Stimulated activated CD8-positive, alpha-beta memory T cell treated with anti-CD3 and anti-CD28 coated beads, Interleukin-2, amount 100 ng/mL, for 1 hour (primary cell): ENCODE results near the gene FBXW10B.
"Not testable (repeated sequence)": the region's sequence is repeated elsewhere in the genome, so short reads cannot be mapped to it uniquely, and the experiment has no call there.

Source experiments
- DNase-seq, 2 donors: peaks; one replicate each; pipeline ENCODE4 v3.0.0-alpha.2; 2020; ENCODE audit warnings: low read depth in 2 of 2

The FBXW10B gene, protein sequence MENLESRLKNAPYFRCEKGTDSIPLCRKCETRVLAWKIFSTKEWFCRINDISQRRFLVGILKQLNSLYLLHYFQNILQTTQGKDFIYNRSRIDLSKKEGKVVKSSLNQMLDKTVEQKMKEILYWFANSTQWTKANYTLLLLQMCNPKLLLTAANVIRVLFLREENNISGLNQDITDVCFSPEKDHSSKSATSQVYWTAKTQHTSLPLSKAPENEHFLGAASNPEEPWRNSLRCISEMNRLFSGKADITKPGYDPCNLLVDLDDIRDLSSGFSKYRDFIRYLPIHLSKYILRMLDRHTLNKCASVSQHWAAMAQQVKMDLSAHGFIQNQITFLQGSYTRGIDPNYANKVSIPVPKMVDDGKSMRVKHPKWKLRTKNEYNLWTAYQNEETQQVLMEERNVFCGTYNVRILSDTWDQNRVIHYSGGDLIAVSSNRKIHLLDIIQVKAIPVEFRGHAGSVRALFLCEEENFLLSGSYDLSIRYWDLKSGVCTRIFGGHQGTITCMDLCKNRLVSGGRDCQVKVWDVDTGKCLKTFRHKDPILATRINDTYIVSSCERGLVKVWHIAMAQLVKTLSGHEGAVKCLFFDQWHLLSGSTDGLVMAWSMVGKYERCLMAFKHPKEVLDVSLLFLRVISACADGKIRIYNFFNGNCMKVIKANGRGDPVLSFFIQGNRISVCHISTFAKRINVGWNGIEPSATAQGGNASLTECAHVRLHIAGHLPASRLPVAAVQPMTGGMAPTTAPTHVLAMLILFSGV

DNA sequence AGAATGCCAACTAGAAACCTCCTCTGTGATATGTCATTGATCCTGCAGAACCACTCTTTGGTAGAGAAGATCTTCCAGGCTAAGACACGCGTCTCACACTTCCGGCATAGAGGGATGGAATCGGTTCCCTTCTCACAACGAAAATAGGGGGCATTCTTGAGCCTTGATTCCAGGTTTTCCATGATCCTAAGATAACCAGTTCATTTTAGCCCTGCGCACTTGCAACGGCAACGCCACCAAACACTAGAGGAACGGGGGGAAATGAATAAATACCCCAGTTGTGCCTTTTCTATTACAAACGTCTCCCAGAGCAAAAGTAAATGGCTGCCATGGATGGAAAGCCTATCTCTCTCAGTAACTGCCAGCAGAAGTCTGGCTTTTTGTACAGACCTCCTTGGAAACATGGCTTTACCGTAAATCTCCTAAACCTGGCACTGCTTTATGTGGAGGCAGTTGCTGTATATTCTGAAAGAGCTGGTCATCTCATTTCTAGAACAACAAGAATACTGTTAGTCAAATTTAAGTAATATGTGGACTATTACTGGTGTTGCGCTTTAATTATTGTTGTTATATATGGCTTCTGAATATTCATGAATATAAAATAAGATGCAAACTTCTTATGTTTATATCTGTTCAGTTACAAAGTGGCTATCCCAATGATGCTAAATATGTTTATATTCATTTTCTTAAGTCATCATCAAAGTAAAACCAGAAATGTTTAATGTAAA is at the start of gene FBXW10B:
FBXW10B (minus strand) TSS at position 374 of the 728 bp plus-strand sequence; CDS start at position 182, 192 bp downstream.
- not testable (repeated sequence) for DNase-seq

GRCh38 chr17:15663691-15664090 is 44.2 kb upstream of the FBXW10B start:
- no peak for DNase-seq

DNA sequence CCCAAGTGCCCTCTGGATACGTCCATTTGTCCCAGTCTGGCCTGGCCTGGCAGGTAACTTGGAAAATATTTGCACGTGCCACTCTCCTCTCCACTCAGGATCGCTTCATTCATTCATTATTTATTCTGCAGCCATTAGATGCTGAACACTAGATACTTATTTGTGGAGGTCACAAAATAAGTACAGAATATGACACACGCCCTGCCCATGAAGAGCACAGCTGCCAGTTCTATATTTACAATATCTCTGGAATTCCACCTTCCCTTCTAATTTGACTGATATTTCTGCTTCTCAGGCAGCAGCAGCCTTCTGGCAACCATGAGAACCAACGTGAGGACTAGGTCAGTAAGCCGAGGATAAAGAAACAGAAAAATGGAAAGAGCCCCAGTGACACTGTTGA is 43.7 kb upstream of the FBXW10B start:
- no peak for DNase-seq

DNA sequence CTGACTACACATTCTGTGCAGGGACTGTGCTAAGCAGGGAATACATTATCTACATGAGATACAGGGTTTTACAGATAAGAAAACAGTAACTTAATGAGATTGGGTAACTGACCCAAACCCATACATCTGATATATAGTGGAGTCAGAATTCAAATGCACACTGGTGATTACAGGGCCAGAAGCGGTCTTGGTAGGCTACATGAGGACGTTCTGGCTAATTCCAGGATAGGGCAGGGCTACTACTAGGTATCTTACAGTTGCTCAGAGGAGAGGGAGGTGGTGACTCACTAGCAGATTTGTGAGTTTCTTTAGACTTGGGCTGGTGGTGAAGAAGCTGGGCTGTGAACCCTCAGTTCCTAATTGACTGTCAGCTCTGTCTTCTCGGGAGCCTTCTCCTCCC is 43.2 kb upstream of the FBXW10B start:
- DNase-seq: no peak

DNA sequence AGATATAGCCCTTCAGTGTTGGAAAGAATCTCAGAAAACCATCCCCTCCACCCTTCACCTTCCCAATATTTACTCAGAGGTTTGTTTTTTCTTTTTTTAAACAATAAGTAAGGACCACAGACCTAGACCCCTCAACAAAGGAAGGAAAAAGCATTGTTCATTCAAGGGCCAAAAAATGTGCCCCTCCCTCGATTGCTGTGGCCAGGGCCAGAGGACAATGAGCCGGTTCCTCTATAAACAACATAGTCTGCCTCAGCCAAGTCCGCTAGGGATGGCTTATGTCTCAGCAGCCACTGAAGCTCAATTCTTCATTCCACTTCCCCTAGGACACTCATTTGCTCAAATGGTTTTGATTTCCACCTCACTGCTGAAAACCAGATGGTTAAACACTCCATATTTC is 40.6 kb upstream of the FBXW10B start:
- DNase-seq: no peak

DNA sequence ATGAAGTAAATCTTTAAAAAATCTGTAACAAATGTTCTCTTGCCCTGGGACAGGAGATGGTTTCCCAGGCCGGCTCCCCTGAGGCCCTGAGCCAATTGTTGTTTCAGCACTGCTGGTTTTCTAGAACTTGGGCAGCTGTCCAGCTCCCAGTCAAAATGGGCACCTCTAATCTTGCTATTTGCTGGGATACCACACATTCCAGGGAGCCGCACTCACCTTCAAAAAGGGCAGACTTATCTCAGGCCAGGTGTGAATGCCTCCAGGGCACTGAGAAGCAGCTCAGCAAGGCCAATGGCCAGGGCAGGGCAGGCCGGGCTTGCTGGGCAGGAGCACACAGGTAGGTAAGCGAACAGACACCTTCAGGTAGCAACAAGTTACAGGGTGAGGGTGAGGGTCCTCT is 40.2 kb upstream of the FBXW10B start:
- DNase-seq: no peak

DNA sequence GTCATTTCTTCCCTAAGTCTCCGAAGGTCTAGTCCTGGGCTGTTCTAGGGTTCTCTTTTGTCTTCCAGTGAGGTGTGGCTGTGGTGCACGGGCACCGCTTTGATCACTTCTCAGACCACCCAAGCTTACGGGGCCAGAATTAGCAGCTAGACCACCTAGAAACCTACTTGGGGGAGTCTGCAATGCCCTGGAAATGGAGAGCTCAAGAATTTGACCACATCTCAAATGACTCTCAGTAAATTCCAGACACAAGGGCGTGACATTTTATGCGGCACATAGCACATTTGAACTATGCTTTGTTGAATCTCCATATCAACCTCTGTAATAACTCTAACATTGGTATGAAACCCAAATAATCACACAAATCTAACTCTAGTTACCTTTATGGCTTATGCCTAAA is 39.7 kb upstream of the FBXW10B start:
- no peak for DNase-seq

DNA sequence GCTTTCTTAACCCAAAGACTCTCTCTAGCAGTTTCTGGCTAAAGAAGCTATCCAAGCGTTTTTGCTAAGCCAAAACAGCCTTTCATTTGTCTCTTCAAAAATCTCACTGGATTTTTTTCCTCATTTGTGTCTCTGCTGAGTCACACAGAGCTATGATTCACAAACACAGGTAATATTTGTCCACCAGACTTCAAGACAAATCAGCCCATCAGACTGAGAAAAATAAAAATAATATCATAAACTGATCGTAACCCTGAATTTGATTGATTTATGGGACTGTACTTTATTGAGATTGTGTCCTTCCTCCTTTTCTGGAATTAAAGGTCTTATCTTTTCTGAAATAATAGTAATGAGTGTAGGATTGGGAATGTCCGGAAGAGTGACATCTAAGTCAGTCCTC is 38.8 kb upstream of the FBXW10B start:
- DNase-seq: no peak

GRCh38 chr17:15657868-15658267 is 38.4 kb upstream of the FBXW10B start:
- DNase-seq: no peak

- DNase-seq: no peak
These were observed 35.5 kb upstream of the FBXW10B start for GRCh38 chr17:15654886-15655561.

DNA sequence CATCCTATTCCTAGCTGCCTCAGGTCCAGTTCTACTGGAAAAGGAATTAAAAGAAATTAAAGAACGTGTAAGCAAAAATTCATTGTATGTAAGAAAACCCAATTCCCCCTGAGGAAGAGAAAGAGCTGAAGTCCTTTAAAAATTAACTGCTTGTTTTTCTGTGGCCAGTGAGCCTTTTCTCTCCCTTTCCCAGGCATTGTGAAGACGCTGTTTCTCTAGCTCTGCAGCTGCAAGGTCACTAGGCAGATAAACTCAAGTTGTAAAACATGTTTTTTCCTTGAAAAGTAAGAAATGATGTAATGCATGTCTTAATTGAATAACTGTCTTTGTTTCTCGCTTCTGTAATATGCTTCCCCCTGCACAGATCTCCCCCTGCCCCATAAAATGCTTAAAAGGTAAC is 34.9 kb upstream of the FBXW10B start:
- not testable (repeated sequence) for DNase-seq

DNA sequence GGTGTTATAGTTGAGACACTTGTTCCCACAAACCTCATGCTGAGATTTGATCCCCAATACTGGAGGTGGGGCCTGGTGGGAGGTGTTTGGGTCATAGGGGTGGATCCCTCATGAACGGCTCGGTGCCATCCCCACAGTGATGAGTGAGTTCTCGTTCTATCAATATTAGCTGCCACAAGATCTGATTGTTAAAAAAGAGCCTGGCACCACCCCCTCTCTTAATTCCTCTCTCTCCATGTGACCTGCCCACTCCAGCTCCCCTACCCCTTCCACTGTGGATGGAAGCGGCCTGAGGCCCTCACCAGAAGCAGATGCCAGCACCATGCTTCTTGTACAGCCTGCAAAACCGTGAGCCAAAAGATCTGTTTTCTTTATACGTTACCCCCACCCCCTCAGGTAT is 33.5 kb upstream of the FBXW10B start:
- DNase-seq: no peak

GRCh38 chr17:15651583-15652110 is 32.1 kb upstream of the FBXW10B start:
- peak in 1 of 2 donors; percentile 1 for DNase-seq

GRCh38 chr17:15650741-15651582 is 31.5 kb upstream of the FBXW10B start:
- no peak for DNase-seq

- DNase-seq: no peak
These were observed 30.4 kb upstream of the FBXW10B start for GRCh38 chr17:15649861-15650421.

GRCh38 chr17:15648386-15648785 is 28.9 kb upstream of the FBXW10B start:
- DNase-seq: no peak

- DNase-seq: not testable (repeated sequence)
These were observed 26.4 kb upstream of the FBXW10B start for GRCh38 chr17:15645942-15646312.

DNA sequence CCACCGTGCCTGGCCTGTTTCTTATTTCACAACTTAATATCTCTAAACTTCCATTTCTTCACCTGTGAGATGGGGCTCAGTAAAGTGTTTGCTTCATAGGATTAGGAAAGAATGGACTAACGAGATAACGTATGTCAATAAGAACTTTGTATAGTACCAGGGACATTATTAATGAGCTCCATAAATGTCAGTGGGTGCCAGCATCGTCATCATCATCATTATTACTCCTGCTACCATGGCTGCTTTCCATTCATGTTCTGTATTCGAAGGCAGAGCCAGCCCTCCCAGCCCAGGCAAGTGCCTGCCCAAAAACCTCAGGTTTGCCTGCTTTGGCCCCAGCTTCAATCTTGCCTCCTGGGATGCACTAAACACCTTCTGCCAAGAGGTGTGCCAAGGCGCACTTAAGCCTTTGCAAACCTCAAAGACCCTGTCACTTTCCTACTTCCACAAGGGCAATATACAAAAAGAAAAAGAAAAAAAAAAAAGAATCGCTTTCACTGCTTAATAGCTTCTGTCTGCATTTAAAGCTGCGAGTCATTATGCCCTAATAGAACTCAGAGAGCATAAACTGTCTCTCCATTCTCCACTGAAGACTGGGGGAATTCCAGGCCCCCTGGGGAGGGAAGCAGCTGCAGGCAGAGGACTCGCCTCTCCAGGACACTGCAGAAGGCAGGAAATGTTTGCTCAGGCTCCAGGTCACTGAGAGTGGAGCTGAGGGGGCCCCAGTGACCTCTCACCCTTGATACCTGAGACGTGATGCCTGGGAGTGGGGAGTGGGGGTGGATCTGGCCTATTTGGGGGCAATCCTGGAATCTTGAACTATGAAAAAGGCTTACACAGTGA is 25.8 kb upstream of the FBXW10B start:
- DNase-seq: not testable (repeated sequence)

DNA sequence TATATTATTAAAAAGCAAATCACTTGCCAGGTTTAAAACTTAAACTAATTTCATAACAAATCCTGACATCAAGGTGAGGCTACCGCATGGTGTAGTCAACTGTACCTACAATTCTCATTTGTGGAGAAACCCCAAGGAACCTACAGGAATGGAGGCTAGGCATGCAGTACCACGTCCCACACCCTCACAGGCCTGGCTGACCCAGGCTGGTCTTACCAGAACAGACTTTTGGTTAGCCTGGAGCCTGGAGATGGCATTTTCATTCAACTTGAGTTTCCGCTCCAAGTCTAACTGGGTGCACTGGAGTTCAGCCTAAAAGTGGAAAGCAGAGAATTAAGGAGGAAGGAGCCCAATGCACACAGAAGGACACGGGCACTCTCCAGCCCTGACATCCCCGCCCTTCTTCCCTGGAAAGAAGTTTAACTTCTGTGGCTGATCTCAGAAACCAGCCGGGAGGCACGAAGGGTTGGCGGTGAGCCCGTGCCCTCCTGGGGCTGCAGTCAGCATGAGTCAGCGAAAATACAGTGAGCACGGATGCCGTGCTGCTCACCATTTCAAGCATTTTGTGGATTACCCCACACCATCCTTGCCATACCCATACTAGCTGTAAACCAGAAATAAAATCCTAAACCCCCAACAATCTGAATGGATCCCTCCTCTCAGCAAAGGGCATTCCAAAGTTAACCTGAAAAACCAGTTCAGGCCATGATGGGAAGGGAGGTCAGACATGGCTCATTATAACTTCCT is 23.2 kb upstream of the FBXW10B start:
- DNase-seq: not testable (repeated sequence)
